Effector memory CD8-positive, alpha-beta T cell (primary cell): ENCODE measurements around the gene PTEN.
A peak's percentile ranks its signal among the peaks of the same experiment; 100 is the strongest.

ENCODE experiments used
- ATAC-seq: fragments of 150-1000 bp; cut with Tn5 transposase; replicated peaks from 2 replicates; pipeline ENCODE4 v1.10.0; 2021; ENCODE audit warnings: mild to moderate bottlenecking, moderate library complexity
- DNase-seq, 3 experiments: peaks; one replicate each; pipeline ENCODE4 v3.0.0; 2021
- H3K27ac Mint-ChIP-seq, 2 donors: one replicate each; pipeline ENCODE4 v1.8.0; 2022; ENCODE audit warnings: mild to moderate bottlenecking in 2 of 2, mixed read lengths in 2 of 2, moderate library complexity in 2 of 2
- H3K27me3 Mint-ChIP-seq, 2 donors: one replicate each; pipeline ENCODE4 v1.8.0; 2022; ENCODE audit warnings: mixed read lengths in 2 of 2
- H3K36me3 Mint-ChIP-seq: one replicate; pipeline ENCODE4 v1.8.0; 2022; ENCODE audit warnings: mild to moderate bottlenecking, moderate library complexity, mixed read lengths; ENCODE audit not compliant: insufficient read depth
- H3K4me1 Mint-ChIP-seq, 2 donors: one replicate each; pipeline ENCODE4 v1.8.0; 2022; ENCODE audit warnings: low read depth in 2 of 2, mixed read lengths in 2 of 2
- H3K4me3 Mint-ChIP-seq, 2 donors: one replicate each; pipeline ENCODE4 v1.8.0; 2022; ENCODE audit warnings: mild to moderate bottlenecking in 2 of 2, mixed read lengths in 2 of 2, moderate library complexity in 2 of 2
- H3K9me3 Mint-ChIP-seq, 2 donors: one replicate each; pipeline ENCODE4 v1.8.0; 2022; ENCODE audit warnings: mixed read lengths in 2 of 2

The PTEN gene

GRCh38 chr10:87960230-87960629, 96.8 kb downstream of the PTEN start:
- Mint-ChIP-seq H3K27me3 (no peaks in the 10 kb centered on the region), H3K4me1 (peaks cover 5 to 13% of the 10 kb centered on the region in 2 donors), H3K36me3 (peaks cover 36% of the 10 kb centered on the region), H3K27ac (no peak overlapping the region), H3K4me3 (no peak overlapping the region), H3K9me3 (no peaks in the 10 kb centered on the region)
- ATAC-seq = no peak
- DNase-seq = no peak

DNA sequence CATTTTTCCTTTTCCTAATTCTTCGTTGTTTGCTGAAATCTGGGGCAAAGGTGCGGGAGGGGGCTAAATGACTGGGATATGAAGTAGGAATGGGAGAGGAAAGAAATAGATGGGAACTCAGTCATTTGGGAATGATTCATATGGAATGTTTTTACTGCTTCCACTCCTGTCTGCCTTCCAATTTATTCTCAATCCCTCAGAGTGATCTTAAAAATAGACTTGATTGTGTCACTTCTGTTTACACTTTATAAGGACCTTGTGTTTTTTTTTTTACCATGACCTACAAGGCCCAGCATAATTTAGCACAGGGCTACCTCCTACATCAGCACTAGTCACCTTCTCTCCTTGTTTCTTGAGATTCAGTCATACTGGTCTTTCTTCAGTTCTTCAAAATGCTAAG, 97.9 kb downstream of the PTEN start:
- peak overlapping the region; percentile 2 to 56 for H3K27ac Mint-ChIP-seq
- H3K27me3 Mint-ChIP-seq = no peaks in the 10 kb centered on the region
- H3K4me3 Mint-ChIP-seq = no peak overlapping the region
- DNase-seq (no peak), ATAC-seq (no peak)
- peaks cover 37% of the 10 kb centered on the region for H3K36me3 Mint-ChIP-seq
- H3K4me1 Mint-ChIP-seq = peaks cover 0 to 9% of the 10 kb centered on the region in 2 donors
- H3K9me3 Mint-ChIP-seq = no peaks in the 10 kb centered on the region

DNA sequence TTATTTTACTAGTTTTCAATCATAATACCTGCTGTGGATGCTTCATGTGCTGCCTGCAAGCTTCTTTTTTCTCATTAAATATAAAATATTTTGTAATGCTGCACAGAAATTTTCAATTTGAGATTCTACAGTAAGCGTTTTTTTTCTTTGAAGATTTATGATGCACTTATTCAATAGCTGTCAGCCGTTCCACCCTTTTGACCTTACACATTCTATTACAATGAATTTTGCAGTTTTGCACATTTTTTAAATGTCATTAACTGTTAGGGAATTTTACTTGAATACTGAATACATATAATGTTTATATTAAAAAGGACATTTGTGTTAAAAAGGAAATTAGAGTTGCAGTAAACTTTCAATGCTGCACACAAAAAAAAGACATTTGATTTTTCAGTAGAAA, 103.0 kb downstream of the PTEN start:
- Mint-ChIP-seq H3K9me3 (no peaks in the 10 kb centered on the region), H3K27me3 (no peaks in the 10 kb centered on the region), H3K4me1 (peaks cover 1 to 7% of the 10 kb centered on the region in 2 donors), H3K27ac (no peak overlapping the region), H3K36me3 (peaks cover 15% of the 10 kb centered on the region), H3K4me3 (no peak overlapping the region)
- DNase-seq = no peak
- ATAC-seq = no peak

DNA sequence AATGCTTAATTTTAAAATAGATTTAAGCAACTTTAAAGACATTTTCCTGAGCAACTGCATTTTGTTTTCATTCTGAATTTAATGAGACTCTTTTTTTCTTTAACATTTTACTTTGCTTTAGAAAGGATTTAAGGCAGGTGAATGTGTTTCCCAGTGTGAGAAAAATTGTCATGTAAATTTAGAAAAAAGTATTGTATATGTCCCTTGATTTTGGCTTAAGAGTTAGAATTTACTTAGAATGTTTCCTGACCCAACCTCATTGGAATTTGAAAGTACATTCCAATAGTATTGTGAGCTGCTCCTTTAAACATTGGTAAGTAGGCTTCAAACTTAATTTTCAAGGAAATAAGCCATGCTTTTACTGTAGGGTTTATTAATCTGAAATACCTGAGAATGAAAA, 110.2 kb downstream of the PTEN start:
- H3K27ac Mint-ChIP-seq = no peak overlapping the region
- H3K9me3 Mint-ChIP-seq = no peaks in the 10 kb centered on the region
- H3K27me3 Mint-ChIP-seq = no peaks in the 10 kb centered on the region
- DNase-seq (no peak), ATAC-seq (no peak)
- H3K4me3 Mint-ChIP-seq = no peak overlapping the region
- H3K4me1 Mint-ChIP-seq = peaks cover 1 to 4% of the 10 kb centered on the region in 2 donors
- H3K36me3 Mint-ChIP-seq = no peaks in the 10 kb centered on the region

DNA sequence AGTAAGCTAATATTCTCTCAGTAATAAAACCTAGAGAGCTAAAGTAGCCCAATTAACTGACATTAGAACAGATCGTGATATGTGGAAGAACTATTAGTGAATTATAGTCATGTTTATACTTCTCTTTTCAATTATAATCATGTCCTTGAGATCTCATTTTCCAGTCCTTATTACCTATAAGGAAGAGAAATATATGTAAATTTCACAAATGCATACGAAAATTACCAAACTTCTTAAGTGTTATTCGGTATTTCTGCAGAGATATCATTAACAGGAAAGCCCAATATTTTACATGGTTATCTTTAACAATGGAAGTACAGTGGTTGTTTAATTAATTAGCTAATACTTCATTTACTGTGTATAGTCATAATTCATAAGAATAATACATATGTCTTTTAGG, 110.7 kb downstream of the PTEN start:
- no peaks in the 10 kb centered on the region for H3K36me3 Mint-ChIP-seq
- ATAC-seq (no peak), DNase-seq (no peak)
- no peak overlapping the region for H3K27ac Mint-ChIP-seq
- H3K4me1 Mint-ChIP-seq = peaks cover 1 to 4% of the 10 kb centered on the region in 2 donors
- H3K27me3 Mint-ChIP-seq = no peaks in the 10 kb centered on the region
- H3K9me3 Mint-ChIP-seq = no peaks in the 10 kb centered on the region
- no peak overlapping the region for H3K4me3 Mint-ChIP-seq

DNA sequence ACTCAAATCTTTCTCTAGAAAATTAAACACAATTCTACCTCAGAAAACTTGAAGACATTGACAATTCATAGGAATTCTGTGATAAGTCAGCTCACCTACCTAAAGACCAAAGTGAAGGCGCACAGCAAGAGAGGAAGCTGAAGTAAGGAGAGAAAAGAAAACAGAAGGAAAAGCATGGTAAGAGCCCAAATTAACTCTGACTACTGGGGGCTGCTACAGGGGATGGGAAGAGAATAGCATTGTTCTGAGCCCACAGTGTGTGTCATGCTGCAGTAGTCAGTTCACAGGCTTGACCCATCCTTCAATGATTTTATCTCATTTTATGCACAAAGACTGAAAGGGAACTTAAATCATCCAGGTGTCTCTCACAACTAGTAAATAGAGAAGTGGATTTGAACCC, 111.3 kb downstream of the PTEN start:
- DNase-seq = no peak
- no peak for ATAC-seq
- Mint-ChIP-seq H3K27ac (no peak overlapping the region), H3K4me3 (no peak overlapping the region), H3K36me3 (no peaks in the 10 kb centered on the region), H3K27me3 (no peaks in the 10 kb centered on the region), H3K9me3 (no peaks in the 10 kb centered on the region), H3K4me1 (peaks cover 1 to 4% of the 10 kb centered on the region in 2 donors)

GRCh38 chr10:87976101-87976743, 112.8 kb downstream of the PTEN start:
- Mint-ChIP-seq H3K9me3 (no peaks in the 10 kb centered on the region), H3K27ac (no peak overlapping the region), H3K4me1 (peaks cover 1 to 3% of the 10 kb centered on the region in 2 donors), H3K36me3 (no peaks in the 10 kb centered on the region), H3K27me3 (no peaks in the 10 kb centered on the region), H3K4me3 (no peak overlapping the region)
- ATAC-seq (no peak), DNase-seq (no peak)

- Mint-ChIP-seq H3K27ac (no peak overlapping the region), H3K36me3 (no peaks in the 10 kb centered on the region), H3K27me3 (no peaks in the 10 kb centered on the region), H3K4me1 (no peaks in the 10 kb centered on the region), H3K4me3 (no peak overlapping the region), H3K9me3 (no peaks in the 10 kb centered on the region)
- ATAC-seq (no peak), DNase-seq (no peak)
These were observed 114.7 kb downstream of the PTEN start for GRCh38 chr10:87978166-87978565.

DNA sequence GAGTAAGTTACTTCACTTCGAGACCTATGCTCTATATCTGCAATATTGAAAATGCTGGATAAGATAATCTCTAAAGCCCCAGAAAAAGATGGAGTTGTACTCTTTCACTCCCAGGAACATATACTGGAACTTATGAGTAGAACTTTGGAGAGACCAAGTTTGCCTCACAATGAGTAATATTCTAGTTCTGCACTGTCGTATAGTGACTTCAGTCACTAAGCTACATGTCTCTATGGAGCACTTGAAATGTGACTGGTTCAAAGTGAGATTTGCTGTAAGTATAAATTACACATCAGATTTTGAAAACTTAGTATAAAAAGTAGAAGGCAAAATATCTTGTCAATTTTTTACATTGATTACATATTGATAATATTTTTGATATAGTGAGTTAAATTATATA, 116.4 kb downstream of the PTEN start:
- H3K4me1 Mint-ChIP-seq = no peaks in the 10 kb centered on the region
- no peak for DNase-seq
- H3K27me3 Mint-ChIP-seq = peaks cover 0 to 5% of the 10 kb centered on the region in 2 donors
- H3K9me3 Mint-ChIP-seq = no peaks in the 10 kb centered on the region
- H3K4me3 Mint-ChIP-seq = no peak overlapping the region
- ATAC-seq = no peak
- no peaks in the 10 kb centered on the region for H3K36me3 Mint-ChIP-seq
- no peak overlapping the region for H3K27ac Mint-ChIP-seq

GRCh38 chr10:87983716-87984115, 120.3 kb downstream of the PTEN start:
- no peak for ATAC-seq
- no peaks in the 10 kb centered on the region for H3K36me3 Mint-ChIP-seq
- peaks cover 0 to 5% of the 10 kb centered on the region in 2 donors for H3K27me3 Mint-ChIP-seq
- DNase-seq = no peak
- no peak overlapping the region for H3K27ac Mint-ChIP-seq
- H3K9me3 Mint-ChIP-seq = no peaks in the 10 kb centered on the region
- H3K4me3 Mint-ChIP-seq = no peak overlapping the region
- H3K4me1 Mint-ChIP-seq = no peaks in the 10 kb centered on the region

GRCh38 chr10:87987206-87987605, 123.8 kb downstream of the PTEN start:
- Mint-ChIP-seq H3K4me3 (no peak overlapping the region), H3K36me3 (no peaks in the 10 kb centered on the region), H3K9me3 (no peaks in the 10 kb centered on the region), H3K27me3 (peaks cover 0 to 5% of the 10 kb centered on the region in 2 donors), H3K4me1 (no peaks in the 10 kb centered on the region), H3K27ac (no peak overlapping the region)
- DNase-seq = no peak
- no peak for ATAC-seq

GRCh38 chr10:87991946-87992345, 128.5 kb downstream of the PTEN start:
- Mint-ChIP-seq H3K9me3 (no peaks in the 10 kb centered on the region), H3K4me1 (no peaks in the 10 kb centered on the region), H3K27ac (no peak overlapping the region), H3K36me3 (no peaks in the 10 kb centered on the region), H3K4me3 (no peak overlapping the region), H3K27me3 (no peaks in the 10 kb centered on the region)
- no peak for ATAC-seq
- no peak for DNase-seq

DNA sequence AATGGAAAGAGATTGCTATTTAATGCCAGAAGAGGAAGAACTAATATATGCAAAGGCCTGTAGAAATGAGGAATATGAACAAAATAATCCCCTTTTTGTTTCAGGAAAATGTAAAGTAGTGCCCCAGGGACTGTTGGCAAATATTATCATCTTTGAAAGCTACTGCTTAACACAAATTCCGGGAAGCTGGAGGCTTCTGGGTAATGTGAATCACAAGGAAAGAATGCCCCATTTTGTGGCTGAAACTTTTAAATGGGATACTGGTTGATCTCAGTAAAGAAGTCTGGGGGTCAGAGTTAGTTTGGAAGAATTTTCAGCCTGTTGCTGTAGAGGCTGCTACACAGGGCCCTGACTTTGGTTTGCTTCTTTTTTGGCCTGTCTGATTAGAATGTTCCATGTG, 141.0 kb downstream of the PTEN start:
- Mint-ChIP-seq H3K27me3 (no peaks in the 10 kb centered on the region), H3K4me1 (no peaks in the 10 kb centered on the region), H3K27ac (no peak overlapping the region), H3K36me3 (no peaks in the 10 kb centered on the region), H3K4me3 (no peak overlapping the region), H3K9me3 (peaks cover 0 to 1% of the 10 kb centered on the region in 2 donors)
- DNase-seq = no peak
- no peak for ATAC-seq

DNA sequence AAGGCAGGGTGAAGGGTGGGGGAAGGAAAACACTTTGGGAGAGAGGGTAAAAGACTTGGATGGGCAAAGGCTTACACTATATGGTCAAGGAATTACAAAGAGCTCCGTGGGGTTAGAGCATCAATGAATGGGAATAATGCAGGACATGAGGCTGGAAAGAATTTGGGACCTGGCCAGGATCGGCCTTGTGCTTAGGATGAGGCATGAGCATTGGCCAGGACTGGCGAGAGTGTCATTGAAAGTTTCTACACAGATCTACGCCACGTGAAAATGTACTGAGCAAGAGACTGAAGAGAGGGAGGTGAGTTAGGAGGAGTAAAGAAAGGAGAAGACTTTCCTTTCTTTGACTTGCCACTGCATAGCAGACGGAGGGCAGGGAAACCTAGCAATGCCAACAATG, 142.8 kb downstream of the PTEN start:
- DNase-seq = no peak
- ATAC-seq = no peak
- Mint-ChIP-seq H3K4me3 (no peak overlapping the region), H3K9me3 (no peaks in the 10 kb centered on the region), H3K27ac (no peak overlapping the region), H3K36me3 (no peaks in the 10 kb centered on the region), H3K4me1 (no peaks in the 10 kb centered on the region), H3K27me3 (no peaks in the 10 kb centered on the region)
